ENCODE results near the gene UAP1. TPM values are rescaled to one million over a fixed set of nuclear protein-coding genes. Genes with fewer than 3 reads are reported as not detected.

The UAP1 gene
- total and polyA plus RNA-seq, 3 donors from 2014 or later: 110 to 161 (median 128) TPM

DNA sequence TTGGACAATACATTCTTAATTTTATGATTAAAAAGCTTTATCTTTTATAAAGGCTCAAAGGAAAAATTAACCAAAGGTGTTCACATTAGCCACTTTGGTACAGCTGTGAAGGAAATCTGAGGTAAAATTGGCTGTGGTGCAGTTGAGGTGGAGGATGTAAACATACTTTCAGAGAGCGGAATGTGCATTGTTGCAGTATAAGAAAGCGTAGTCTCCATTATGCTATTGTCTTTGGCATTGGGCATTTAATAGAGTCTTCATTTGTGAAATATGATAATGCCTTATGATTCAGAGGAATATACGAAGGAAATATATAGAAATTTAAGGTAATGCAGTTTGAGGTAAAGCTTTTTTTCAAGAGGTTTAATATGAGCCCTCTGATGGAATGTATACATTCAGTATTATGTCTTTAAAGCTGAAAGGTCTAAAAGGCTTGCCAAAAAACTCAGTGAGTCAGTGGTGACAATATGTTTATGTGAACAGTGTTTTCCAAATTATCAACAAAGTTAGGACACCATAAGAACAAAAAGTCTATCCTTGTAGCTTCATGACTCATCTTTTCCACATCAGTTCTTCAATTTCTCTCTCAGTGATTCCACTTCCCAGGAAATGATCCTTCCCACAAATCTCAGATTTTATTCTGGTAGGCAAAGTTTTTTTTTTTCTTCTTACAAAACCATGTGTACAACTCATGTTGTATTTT is 43.9 kb downstream of the UAP1 start:
- Histone ChIP-seq H3K4me3 (no peak overlapping the region), H3K4me1 (no peaks in the 10 kb centered on the region), H3K9me3 (no peaks in the 10 kb centered on the region), H3K27ac (no peak overlapping the region), H3K27me3 (no peaks in the 10 kb centered on the region), H3K36me3 (ENCODE audit: low read depth, missing control alignments) (no peaks in the 10 kb centered on the region)
- intact Hi-C loops (cut with DNase I; ENCODE audit: low total_unique reads): loop anchor here (10.0 kb wide), 1 partner anchor 411 kb away; no protein-coding TSS in a partner anchor
- TF ChIP-seq, protein P1, sequence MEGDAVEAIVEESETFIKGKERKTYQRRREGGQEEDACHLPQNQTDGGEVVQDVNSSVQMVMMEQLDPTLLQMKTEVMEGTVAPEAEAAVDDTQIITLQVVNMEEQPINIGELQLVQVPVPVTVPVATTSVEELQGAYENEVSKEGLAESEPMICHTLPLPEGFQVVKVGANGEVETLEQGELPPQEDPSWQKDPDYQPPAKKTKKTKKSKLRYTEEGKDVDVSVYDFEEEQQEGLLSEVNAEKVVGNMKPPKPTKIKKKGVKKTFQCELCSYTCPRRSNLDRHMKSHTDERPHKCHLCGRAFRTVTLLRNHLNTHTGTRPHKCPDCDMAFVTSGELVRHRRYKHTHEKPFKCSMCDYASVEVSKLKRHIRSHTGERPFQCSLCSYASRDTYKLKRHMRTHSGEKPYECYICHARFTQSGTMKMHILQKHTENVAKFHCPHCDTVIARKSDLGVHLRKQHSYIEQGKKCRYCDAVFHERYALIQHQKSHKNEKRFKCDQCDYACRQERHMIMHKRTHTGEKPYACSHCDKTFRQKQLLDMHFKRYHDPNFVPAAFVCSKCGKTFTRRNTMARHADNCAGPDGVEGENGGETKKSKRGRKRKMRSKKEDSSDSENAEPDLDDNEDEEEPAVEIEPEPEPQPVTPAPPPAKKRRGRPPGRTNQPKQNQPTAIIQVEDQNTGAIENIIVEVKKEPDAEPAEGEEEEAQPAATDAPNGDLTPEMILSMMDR (IDR thresholded peaks at IDR 0.05): no peak
- TF ChIP-seq POLR2A (IDR thresholded peaks at IDR 0.05): no peak
- 93 to 96% methylated on average over 3 of the region's 3 CpGs for WGBS, 2 donors
- no peak for DNase-seq

DNA sequence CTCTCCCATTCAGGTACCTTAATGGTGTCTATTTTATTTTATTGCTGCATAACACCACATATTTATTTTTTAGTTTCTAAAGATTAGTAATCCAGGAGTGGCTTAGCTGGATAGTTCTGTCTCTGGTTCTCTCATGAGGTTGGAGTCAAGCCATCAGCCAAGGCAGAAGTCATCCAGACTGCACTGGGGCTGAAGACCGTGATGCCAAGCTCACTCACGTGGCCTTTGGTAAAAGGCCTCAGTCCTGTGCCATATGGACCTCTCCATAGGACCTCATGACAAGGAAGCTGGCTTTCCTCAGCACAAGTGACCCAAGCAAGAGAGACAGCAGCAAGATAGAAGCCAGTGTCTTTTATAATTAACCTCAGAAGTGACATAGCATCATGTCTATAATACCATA is 47.8 kb downstream of the UAP1 start:
- no peaks in the 10 kb centered on the region for H3K36me3 ChIP-seq (ENCODE audit: low read depth, missing control alignments)
- no peaks in the 10 kb centered on the region for H3K4me1 ChIP-seq
- no peak overlapping the region for H3K27ac ChIP-seq
- DNase-seq: no peak
- WGBS, 2 donors: 80 to 88% methylated on average over 2 of the region's 2 CpGs
- no peak overlapping the region for H3K4me3 ChIP-seq
- no peaks in the 10 kb centered on the region for H3K9me3 ChIP-seq
- TF ChIP-seq POLR2A (IDR thresholded peaks at IDR 0.05): no peak
- TF ChIP-seq, protein P1 (IDR thresholded peaks at IDR 0.05): no peak
- H3K27me3 ChIP-seq: no peaks in the 10 kb centered on the region
- intact Hi-C loops (cut with DNase I; ENCODE audit: low total_unique reads): loop anchor here (10.0 kb wide), 1 partner anchor 415 kb away; no protein-coding TSS in a partner anchor

DNA sequence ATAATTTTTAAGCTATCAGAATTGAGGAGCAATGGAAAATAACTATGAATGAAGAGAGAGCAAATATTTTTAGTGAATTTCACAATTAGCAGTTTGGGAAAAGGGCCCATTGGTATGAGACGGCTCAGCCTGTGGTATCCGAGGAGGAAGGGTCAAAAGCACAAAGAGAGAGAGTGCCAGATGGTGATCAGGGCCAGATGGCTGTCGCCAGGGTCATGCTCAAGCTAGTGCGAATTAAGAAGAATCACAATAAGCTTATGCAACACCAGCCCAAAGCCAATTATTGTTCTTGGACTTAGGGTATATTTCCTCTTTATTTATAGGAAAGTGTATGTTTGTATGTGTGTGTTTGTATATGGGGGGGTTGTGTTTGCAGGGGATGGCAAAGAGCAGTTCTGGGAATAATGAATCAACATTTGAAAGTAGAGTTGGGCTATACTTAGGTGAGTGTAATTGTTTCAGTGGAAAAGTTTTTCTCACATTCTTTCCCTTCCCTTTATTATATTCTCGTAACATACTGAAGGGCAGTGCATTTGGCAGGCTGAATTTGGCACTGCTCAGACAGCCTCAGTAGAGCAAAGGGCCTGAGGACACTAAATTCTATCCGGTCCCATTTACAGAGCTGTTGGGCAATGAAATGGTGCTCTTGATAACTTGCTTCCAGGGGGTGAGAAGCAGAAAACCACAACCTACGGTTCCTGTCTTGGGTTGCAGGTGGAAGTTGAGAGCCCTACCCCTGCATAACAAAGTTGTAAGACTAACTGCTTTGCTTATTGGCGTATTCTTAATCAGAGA is 51.3 kb downstream of the UAP1 start:
- H3K27ac ChIP-seq: peak overlapping the region; percentile 27 to 50
- intact Hi-C loops (cut with DNase I; ENCODE audit: low total_unique reads): no loop called here
- WGBS, 2 donors: 51 to 58% methylated on average over 8 of the region's 8 CpGs
- H3K9me3 ChIP-seq: no peaks in the 10 kb centered on the region
- H3K4me1 ChIP-seq: no peaks in the 10 kb centered on the region
- DNase-seq: no peak
- H3K36me3 ChIP-seq (ENCODE audit: low read depth, missing control alignments): no peaks in the 10 kb centered on the region
- no peak overlapping the region for H3K4me3 ChIP-seq
- H3K27me3 ChIP-seq: no peaks in the 10 kb centered on the region
- TF ChIP-seq POLR2A (IDR thresholded peaks at IDR 0.05): no peak
- TF ChIP-seq, protein P1 (IDR thresholded peaks at IDR 0.05): no peak

DNA sequence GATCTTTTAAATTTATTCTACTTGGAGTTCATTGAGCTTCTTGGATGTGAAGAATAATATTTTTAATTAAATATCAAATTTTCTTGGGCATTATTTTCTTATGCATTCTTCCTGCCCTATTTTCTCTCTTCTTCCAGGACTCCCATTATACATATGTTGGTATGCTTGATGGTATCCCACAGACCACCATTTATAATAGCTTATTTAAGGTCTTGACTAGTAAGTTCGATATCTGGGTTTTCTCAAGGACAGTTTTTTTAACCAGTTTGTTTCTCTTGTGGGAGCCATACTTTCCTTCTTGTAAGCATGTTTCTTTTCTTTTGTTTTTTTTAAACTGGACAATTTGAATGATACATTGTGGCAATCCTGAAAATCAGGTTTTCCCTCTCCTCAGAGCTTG is 55.3 kb downstream of the UAP1 start:
- 54 to 74% methylated on average over 1 of the region's 1 CpG for WGBS, 2 donors
- intact Hi-C loops (cut with DNase I; ENCODE audit: low total_unique reads): no loop called here

DNA sequence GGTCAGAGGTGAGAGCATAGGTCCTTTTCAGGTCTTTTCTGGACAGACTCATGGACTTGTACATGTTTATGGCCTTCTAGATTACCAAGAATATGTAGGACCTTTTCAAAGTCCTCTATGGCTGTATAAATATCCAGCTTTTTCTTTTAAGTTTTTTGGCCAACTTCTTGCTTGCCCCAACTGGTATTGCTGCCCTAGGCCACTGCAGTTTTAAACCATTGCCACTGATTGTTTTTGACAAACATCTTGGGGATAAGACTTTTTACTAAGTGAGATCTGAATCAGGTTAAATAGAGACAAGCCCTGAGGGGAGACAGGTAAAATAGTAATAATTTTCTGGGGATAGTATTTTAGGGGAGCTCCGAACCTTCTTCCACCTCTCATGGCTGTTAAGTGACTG is 56.0 kb downstream of the UAP1 start:
- H3K27ac ChIP-seq: no peak overlapping the region
- no peaks in the 10 kb centered on the region for H3K36me3 ChIP-seq (ENCODE audit: low read depth, missing control alignments)
- no peaks in the 10 kb centered on the region for H3K27me3 ChIP-seq
- no peak for DNase-seq
- H3K4me1 ChIP-seq: no peaks in the 10 kb centered on the region
- TF ChIP-seq, protein P1 (IDR thresholded peaks at IDR 0.05): no peak
- TF ChIP-seq POLR2A (IDR thresholded peaks at IDR 0.05): no peak
- no peak overlapping the region for H3K4me3 ChIP-seq
- intact Hi-C loops (cut with DNase I; ENCODE audit: low total_unique reads): no loop called here
- WGBS, 2 donors: 96 to 100% methylated on average over 1 of the region's 1 CpG
- no peaks in the 10 kb centered on the region for H3K9me3 ChIP-seq

More for the DNA sequence above, 55.3 kb downstream of the UAP1 start:
- Histone ChIP-seq H3K4me3 (no peak overlapping the region), H3K27me3 (no peaks in the 10 kb centered on the region), H3K36me3 (ENCODE audit: low read depth, missing control alignments) (no peaks in the 10 kb centered on the region), H3K9me3 (no peaks in the 10 kb centered on the region), H3K27ac (no peak overlapping the region), H3K4me1 (no peaks in the 10 kb centered on the region)
- no peak for TF ChIP-seq POLR2A (IDR thresholded peaks at IDR 0.05)
- no peak for DNase-seq
